ENCODE data around the gene ATAD1.
"Not testable (repeated sequence)": the region's sequence is repeated elsewhere in the genome, so short reads cannot be mapped to it uniquely, and the experiment has no call there.

The ATAD1 gene

GRCh38 chr10:87862679-87863052 is 44.6 kb upstream of the ATAD1 start:
- no peak for FAIRE-seq
- peak; percentile 28 for DNase-seq (ENCODE audit: insufficient read length, low spot score)
- TF ChIP-seq TAF1 (IDR thresholded peaks at IDR 0.05; ENCODE audit: low read depth, low read length), result no peak
- peak; percentile 39 for TF ChIP-seq POLR2A (IDR thresholded peaks at IDR 0.05; ENCODE audit: low read depth, low read length)
- peak; percentile 77 for TF ChIP-seq POLR2AphosphoS5 (IDR thresholded peaks at IDR 0.05; ENCODE audit: low read depth, low read length)
- no peak for TF ChIP-seq SPI1 (IDR thresholded peaks at IDR 0.05; ENCODE audit: low read depth, low read length)

DNA sequence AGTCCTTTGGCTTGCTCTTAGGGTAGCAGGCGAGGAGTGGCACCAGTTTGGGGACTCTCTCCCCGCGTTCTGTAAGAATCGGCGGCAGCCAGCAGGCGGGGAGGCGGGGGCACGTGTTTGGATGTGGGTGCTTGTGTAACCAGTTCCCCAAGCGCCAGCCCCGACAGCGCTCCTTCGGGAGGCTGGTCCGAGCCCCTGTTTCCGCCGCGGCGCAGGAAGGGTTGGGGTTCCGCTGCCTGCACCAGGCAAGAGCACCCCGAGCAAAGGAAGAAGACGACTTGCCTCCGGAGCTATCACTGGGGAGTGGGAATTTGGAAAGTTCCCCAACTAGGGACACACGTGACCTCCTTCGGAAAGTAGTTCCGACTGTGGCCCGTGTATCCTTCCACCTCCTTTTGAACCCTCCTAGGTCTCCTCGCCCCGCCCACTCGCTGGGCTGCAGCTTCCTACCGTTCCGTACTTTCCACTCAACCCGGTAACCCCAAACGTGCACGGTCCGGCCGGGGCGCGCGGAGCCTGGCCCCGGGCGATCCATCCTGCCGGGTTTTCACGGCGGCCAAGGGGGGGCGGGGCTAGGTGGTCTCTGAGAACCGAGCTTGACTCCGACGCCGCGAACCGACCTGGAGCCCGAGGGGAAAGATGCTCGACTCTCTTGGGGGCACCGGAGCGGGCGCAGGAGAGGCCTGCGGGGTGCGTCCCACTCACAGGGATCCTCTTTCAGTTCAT is 44.1 kb upstream of the ATAD1 start:
- FAIRE-seq (peak; percentile 92), DNase-seq (ENCODE audit: insufficient read length, low spot score) (peak; percentile 57)
- TF ChIP-seq SPI1 (IDR thresholded peaks at IDR 0.05; ENCODE audit: low read depth, low read length) (peak; percentile 34; the same call in 1 of the 2 replicates), POU2F2 (IDR thresholded peaks at IDR 0.05; ENCODE audit: low read depth, low read length) (peak; percentile 69), TAF1 (IDR thresholded peaks at IDR 0.05; ENCODE audit: low read depth, low read length) (peak; percentile 86), POLR2A (IDR thresholded peaks at IDR 0.05; ENCODE audit: low read depth, low read length) (peak; percentile 76), POLR2AphosphoS5 (IDR thresholded peaks at IDR 0.05; ENCODE audit: low read depth, low read length) (peak; percentile 91), PAX5 (IDR thresholded peaks at IDR 0.05; ENCODE audit: insufficient read depth, low read length, severe bottlenecking) (peak; percentile 65)

GRCh38 chr10:87861566-87861952 is 43.5 kb upstream of the ATAD1 start:
- FAIRE-seq (peak; percentile 67), DNase-seq (ENCODE audit: insufficient read length, low spot score) (peak; percentile 18)
- TF ChIP-seq PAX5 (IDR thresholded peaks at IDR 0.05; ENCODE audit: insufficient read depth, low read length, severe bottlenecking), result no peak
- no peak for TF ChIP-seq POLR2A (IDR thresholded peaks at IDR 0.05; ENCODE audit: low read depth, low read length)
- no peak for TF ChIP-seq SPI1 (IDR thresholded peaks at IDR 0.05; ENCODE audit: low read depth, low read length)
- no peak for TF ChIP-seq POLR2AphosphoS5 (IDR thresholded peaks at IDR 0.05; ENCODE audit: low read depth, low read length)
- TF ChIP-seq POU2F2 (IDR thresholded peaks at IDR 0.05; ENCODE audit: low read depth, low read length), result no peak

DNA sequence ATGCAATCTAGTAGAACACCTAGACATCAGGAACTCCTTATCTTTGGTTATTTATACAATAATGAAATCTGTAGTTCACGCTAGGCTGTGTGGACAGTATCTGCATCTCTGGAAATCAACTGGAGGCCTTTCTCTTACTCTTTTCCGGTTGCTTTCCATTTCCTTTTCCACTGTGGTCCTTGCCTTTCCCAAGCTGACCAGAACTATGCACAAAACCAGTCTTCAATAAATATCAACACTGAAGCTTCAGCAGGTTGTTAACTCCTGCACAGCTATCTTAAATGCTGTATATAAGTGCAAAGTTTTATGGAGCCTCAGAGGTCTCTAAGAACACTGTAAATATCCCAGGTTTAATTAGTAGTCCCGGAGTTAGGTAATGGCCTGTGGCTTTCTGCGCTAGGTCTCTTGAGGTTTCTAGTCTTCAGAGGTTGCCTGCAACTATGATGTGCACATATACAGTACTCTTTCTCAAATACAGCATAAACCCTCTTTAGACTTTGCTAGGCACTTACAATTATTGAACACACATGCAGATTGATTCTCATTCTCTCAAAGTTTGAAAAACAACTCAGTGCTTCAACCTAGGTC is 42.9 kb upstream of the ATAD1 start:
- FAIRE-seq (no peak), DNase-seq (ENCODE audit: insufficient read length, low spot score) (no peak)
- TF ChIP-seq TAF1 (IDR thresholded peaks at IDR 0.05; ENCODE audit: low read depth, low read length) (no peak), POU2F2 (IDR thresholded peaks at IDR 0.05; ENCODE audit: low read depth, low read length) (no peak), SPI1 (IDR thresholded peaks at IDR 0.05; ENCODE audit: low read depth, low read length) (no peak), POLR2A (IDR thresholded peaks at IDR 0.05; ENCODE audit: low read depth, low read length) (no peak), PAX5 (IDR thresholded peaks at IDR 0.05; ENCODE audit: insufficient read depth, low read length, severe bottlenecking) (no peak), POLR2AphosphoS5 (IDR thresholded peaks at IDR 0.05; ENCODE audit: low read depth, low read length) (no peak)

DNA sequence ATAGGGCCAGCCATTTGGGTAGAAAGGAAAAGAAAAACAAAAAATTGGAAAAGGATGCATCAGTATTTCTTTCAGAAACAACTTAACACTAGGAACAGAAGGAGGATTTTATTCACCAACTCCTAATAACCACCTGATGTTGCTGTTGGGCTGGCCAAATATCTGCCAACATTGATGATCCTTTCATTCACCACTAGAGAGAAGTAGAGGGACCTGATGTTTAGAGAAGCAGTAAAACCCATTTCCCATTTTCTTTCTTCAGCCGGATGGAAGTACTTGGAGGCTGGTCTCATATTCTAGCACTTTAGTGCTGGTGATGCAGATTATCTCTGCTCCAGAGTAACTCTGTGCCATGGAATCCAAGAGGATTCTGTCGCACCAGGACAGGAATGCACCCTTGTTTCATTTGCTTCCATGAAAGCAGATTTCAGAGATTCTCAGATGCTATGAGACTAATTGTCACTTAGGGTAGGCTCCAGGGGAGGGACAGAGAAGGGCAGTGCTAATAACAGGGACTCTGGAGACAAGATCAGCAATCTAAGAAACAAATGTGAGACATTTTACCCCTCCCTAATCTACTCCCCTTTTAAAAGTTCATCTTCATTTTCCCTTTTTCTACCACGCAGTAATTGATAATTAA is 42.2 kb upstream of the ATAD1 start:
- FAIRE-seq, result no peak
- no peak for DNase-seq (ENCODE audit: insufficient read length, low spot score)
- TF ChIP-seq PAX5 (IDR thresholded peaks at IDR 0.05; ENCODE audit: insufficient read depth, low read length, severe bottlenecking) (no peak), POU2F2 (IDR thresholded peaks at IDR 0.05; ENCODE audit: low read depth, low read length) (no peak), SPI1 (IDR thresholded peaks at IDR 0.05; ENCODE audit: low read depth, low read length) (peak; percentile 63), TAF1 (IDR thresholded peaks at IDR 0.05; ENCODE audit: low read depth, low read length) (no peak)

- not testable (repeated sequence) for FAIRE-seq; DNase-seq (ENCODE audit: insufficient read length, low spot score)
Observed at GRCh38 chr10:87855665-87856064, 37.6 kb upstream of the ATAD1 start.

GRCh38 chr10:87855247-87855646 is 37.2 kb upstream of the ATAD1 start:
- not testable (repeated sequence) for DNase-seq (ENCODE audit: insufficient read length, low spot score); FAIRE-seq

DNA sequence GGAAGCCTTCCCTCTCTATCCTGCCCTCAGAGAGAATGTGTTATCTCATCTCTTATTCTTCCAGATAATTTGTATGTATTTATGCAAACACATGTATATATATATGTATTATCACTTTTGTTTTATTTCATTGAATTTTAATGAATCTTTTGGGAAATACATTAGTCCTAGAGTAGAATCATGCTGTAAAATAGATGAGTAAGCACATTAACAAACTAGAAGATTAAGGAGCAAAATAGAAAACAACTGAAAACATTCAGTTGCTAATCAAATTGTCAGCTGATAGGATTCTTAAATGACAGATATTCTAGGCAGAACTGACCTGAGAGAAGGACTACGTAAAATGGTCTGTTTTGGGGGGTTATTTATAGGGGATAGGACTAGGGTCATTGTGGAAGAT is 34.1 kb upstream of the ATAD1 start:
- no peak for TF ChIP-seq POLR2AphosphoS5 (IDR thresholded peaks at IDR 0.05; ENCODE audit: low read depth, low read length)
- no peak for TF ChIP-seq POLR2A (IDR thresholded peaks at IDR 0.05; ENCODE audit: low read depth, low read length)
- TF ChIP-seq PAX5 (IDR thresholded peaks at IDR 0.05; ENCODE audit: insufficient read depth, low read length, severe bottlenecking), result no peak
- TF ChIP-seq SPI1 (IDR thresholded peaks at IDR 0.05; ENCODE audit: low read depth, low read length), result no peak
- DNase-seq (ENCODE audit: insufficient read length, low spot score), result no peak

GRCh38 chr10:87850742-87851205 is 32.7 kb upstream of the ATAD1 start:
- peak; percentile 98 for FAIRE-seq

More for the DNA sequence above, 34.1 kb upstream of the ATAD1 start:
- no peak for FAIRE-seq

GRCh38 chr10:87849001-87849400 is 31.0 kb upstream of the ATAD1 start:
- no peak for DNase-seq (ENCODE audit: insufficient read length, low spot score)
- no peak for FAIRE-seq
- TF ChIP-seq POU2F2 (IDR thresholded peaks at IDR 0.05; ENCODE audit: low read depth, low read length) (no peak), POLR2AphosphoS5 (IDR thresholded peaks at IDR 0.05; ENCODE audit: low read depth, low read length) (no peak), POLR2A (IDR thresholded peaks at IDR 0.05; ENCODE audit: low read depth, low read length) (no peak), TAF1 (IDR thresholded peaks at IDR 0.05; ENCODE audit: low read depth, low read length) (no peak), PAX5 (IDR thresholded peaks at IDR 0.05; ENCODE audit: insufficient read depth, low read length, severe bottlenecking) (no peak), SPI1 (IDR thresholded peaks at IDR 0.05; ENCODE audit: low read depth, low read length) (no peak)

More at GRCh38 chr10:87850742-87851205, 32.7 kb upstream of the ATAD1 start:
- no peak for TF ChIP-seq POLR2A (IDR thresholded peaks at IDR 0.05; ENCODE audit: low read depth, low read length)
- TF ChIP-seq PAX5 (IDR thresholded peaks at IDR 0.05; ENCODE audit: insufficient read depth, low read length, severe bottlenecking), result no peak
- TF ChIP-seq TAF1 (IDR thresholded peaks at IDR 0.05; ENCODE audit: low read depth, low read length), result no peak
- TF ChIP-seq POU2F2 (IDR thresholded peaks at IDR 0.05; ENCODE audit: low read depth, low read length), result no peak
- TF ChIP-seq SPI1 (IDR thresholded peaks at IDR 0.05; ENCODE audit: low read depth, low read length), result no peak
- TF ChIP-seq POLR2AphosphoS5 (IDR thresholded peaks at IDR 0.05; ENCODE audit: low read depth, low read length), result no peak
- DNase-seq (ENCODE audit: insufficient read length, low spot score), result no peak

Data from GM12891 (cell line).